Measurements from ENCODE around the gene BRSK2. TPM values are rescaled to one million over a fixed set of nuclear protein-coding genes. Genes with fewer than 3 reads are reported as not detected.
"Not testable (repeated sequence)": the region's sequence is repeated elsewhere in the genome, so short reads cannot be mapped to it uniquely, and the experiment has no call there.

Gene BRSK2
- total RNA-seq (2014; rRNA removed; shearing (Covaris generic)): 1.3 and 2.5 TPM in 2 replicates

GRCh38 chr11:1389932-1390568 is at the start of gene BRSK2:
Gene BRSK2, plus strand, starts transcription at chr11:1389934. Its CDS starts 351 bp downstream, at chr11:1390285.
- no peak for DNase-seq (ENCODE audit: low spot score)

- DNase-seq (ENCODE audit: low spot score): no peak
Observed at GRCh38 chr11:1340111-1340510, 49.6 kb upstream of the BRSK2 start.

- DNase-seq (ENCODE audit: low spot score): not testable (repeated sequence)
Observed at GRCh38 chr11:1341226-1341625, 48.5 kb upstream of the BRSK2 start.

GRCh38 chr11:1341928-1342524 is 47.7 kb upstream of the BRSK2 start:
- DNase-seq (ENCODE audit: low spot score): peak; percentile 55

- no peak for DNase-seq (ENCODE audit: low spot score)
Observed at GRCh38 chr11:1342946-1343345, 46.8 kb upstream of the BRSK2 start.

- DNase-seq (ENCODE audit: low spot score): no peak
Observed at GRCh38 chr11:1343391-1344055, 46.2 kb upstream of the BRSK2 start.

- no peak for DNase-seq (ENCODE audit: low spot score)
Observed at GRCh38 chr11:1344056-1344635, 45.6 kb upstream of the BRSK2 start.

GRCh38 chr11:1345737-1346513 is 43.8 kb upstream of the BRSK2 start:
- no peak for DNase-seq (ENCODE audit: low spot score)

GRCh38 chr11:1346669-1347390 is 42.9 kb upstream of the BRSK2 start:
- DNase-seq (ENCODE audit: low spot score): no peak

- DNase-seq (ENCODE audit: low spot score): not testable (repeated sequence)
Observed at GRCh38 chr11:1347411-1347999, 42.2 kb upstream of the BRSK2 start.

- no peak for DNase-seq (ENCODE audit: low spot score)
Observed at GRCh38 chr11:1348146-1348795, 41.5 kb upstream of the BRSK2 start.

- DNase-seq (ENCODE audit: low spot score): no peak
Observed at GRCh38 chr11:1348796-1349326, 40.9 kb upstream of the BRSK2 start.

GRCh38 chr11:1349327-1350041 is 40.2 kb upstream of the BRSK2 start:
- no peak for DNase-seq (ENCODE audit: low spot score)

- no peak for DNase-seq (ENCODE audit: low spot score)
Observed at GRCh38 chr11:1350086-1350725, 39.5 kb upstream of the BRSK2 start.

- no peak for DNase-seq (ENCODE audit: low spot score)
Observed at GRCh38 chr11:1351278-1351937, 38.3 kb upstream of the BRSK2 start.

GRCh38 chr11:1352696-1353382 is 36.9 kb upstream of the BRSK2 start:
- DNase-seq (ENCODE audit: low spot score): no peak

GRCh38 chr11:1353383-1354124 is 36.2 kb upstream of the BRSK2 start:
- no peak for DNase-seq (ENCODE audit: low spot score)

All from H4 (cell line).